ENCODE measurements around the gene ZNF692. TPM values are rescaled to one million over a fixed set of nuclear protein-coding genes. Genes with fewer than 3 reads are reported as not detected.

The ZNF692 gene
- total and polyA plus RNA-seq, 4 donors, result 7.8 to 16.3 (median 10.4) TPM

GRCh38 chr1:248815407-248816034, 43.4 kb downstream of the ZNF692 start:
- WGBS, result 93% methylated on average over 10 of the region's 10 CpGs
- no peaks in the 10 kb centered on the region for H3K27me3 ChIP-seq (ENCODE audit: control insufficient read depth in 4 of 4, insufficient read depth in 4 of 4, low read length in 3 of 4)
- no peak overlapping the region for H3K4me3 ChIP-seq (ENCODE audit: low read depth in 1 of 3, low read length in 3 of 3)
- DNase-seq (ENCODE audit: low spot score), result peak; percentile 9
- TF ChIP-seq GABPA (IDR thresholded peaks at IDR 0.05 in 1 of 2, conservative IDR thresholded peaks at IDR 0.05 in 1 of 2) (no peak), JUND (IDR thresholded peaks at IDR 0.05) (no peak), CTCF (IDR thresholded peaks at IDR 0.05; ENCODE audit: low read depth, low read length, missing input control) (no peak), RXRA (IDR thresholded peaks at IDR 0.05) (no peak), NR2F2 (IDR thresholded peaks at IDR 0.05) (no peak), EGR1 (IDR thresholded peaks at IDR 0.05; ENCODE audit: low read depth in 2 of 2) (no peak), FOXA2 (IDR thresholded peaks at IDR 0.05) (no peak), RAD21 (IDR thresholded peaks at IDR 0.05) (no peak), FOXA1 (IDR thresholded peaks at IDR 0.05) (no peak), SP1 (IDR thresholded peaks at IDR 0.05) (no peak), ZBTB33 (IDR thresholded peaks at IDR 0.05) (no peak), HNF4G (IDR thresholded peaks at IDR 0.05) (no peak), TAF1 (conservative IDR thresholded peaks at IDR 0.05) (no peak), HNF4A (conservative IDR thresholded peaks at IDR 0.05) (no peak), YY1 (IDR thresholded peaks at IDR 0.05) (no peak), ATF3 (IDR thresholded peaks at IDR 0.05) (no peak), REST (IDR thresholded peaks at IDR 0.05) (no peak)
- no peak overlapping the region for H3K9ac ChIP-seq (ENCODE audit: low read depth in 1 of 2, low read length in 2 of 2)
- H3K36me3 ChIP-seq (ENCODE audit: control insufficient read depth in 4 of 4, insufficient read depth in 3 of 4, low read depth in 1 of 4, low read length in 3 of 4), result peaks cover 9 to 39% (median 25%) of the 10 kb centered on the region in 4 donors
- H3K27ac ChIP-seq (ENCODE audit: low read depth in 1 of 2, low read length in 2 of 2), result no peak overlapping the region
- H3K9me3 ChIP-seq (ENCODE audit: control insufficient read depth in 4 of 4, low read length in 3 of 4), result no peaks in the 10 kb centered on the region
- peaks cover 2 to 17% (median 6%) of the 10 kb centered on the region in 4 donors for H3K4me1 ChIP-seq (ENCODE audit: control insufficient read depth in 4 of 4, insufficient read depth in 4 of 4, low read length in 3 of 4)
